ENCODE measurements around the gene PPP1R16B. TPM values are rescaled to one million over a fixed set of nuclear protein-coding genes. Genes with fewer than 3 reads are reported as not detected.
A peak's percentile ranks its signal among the peaks of the same experiment; 100 is the strongest.

Gene PPP1R16B
- total RNA-seq, 1 donor from 2014 or later: 13.0 TPM

GRCh38 chr20:38829296-38829875, 23.9 kb downstream of the PPP1R16B start:
- H3K4me1 ChIP-seq: peaks cover 53% of the 10 kb centered on the region
- DNase-seq (no peak), ATAC-seq (no peak)
- TF ChIP-seq CTCF (IDR thresholded peaks at IDR 0.05): no peak
- no peaks in the 10 kb centered on the region for H3K9me3 ChIP-seq
- no peak overlapping the region for H3K4me3 ChIP-seq
- H3K27ac ChIP-seq: peak overlapping the region; percentile 67
- no peaks in the 10 kb centered on the region for H3K36me3 ChIP-seq
- H3K27me3 ChIP-seq (ENCODE audit: low read depth): no peaks in the 10 kb centered on the region
- intact Hi-C loops (cut with DNase I): no loop called here

GRCh38 chr20:38830356-38830755, 24.9 kb downstream of the PPP1R16B start:
- Histone ChIP-seq H3K27me3 (ENCODE audit: low read depth) (no peaks in the 10 kb centered on the region), H3K4me1 (peaks cover 53% of the 10 kb centered on the region), H3K9me3 (no peaks in the 10 kb centered on the region), H3K36me3 (no peaks in the 10 kb centered on the region), H3K27ac (peak overlapping the region; percentile 67), H3K4me3 (no peak overlapping the region)
- intact Hi-C loops (cut with DNase I): no loop called here
- DNase-seq: no peak
- no peak for TF ChIP-seq CTCF (IDR thresholded peaks at IDR 0.05)
- no peak for ATAC-seq

GRCh38 chr20:38831049-38831691, 25.7 kb downstream of the PPP1R16B start:
- DNase-seq (no peak), ATAC-seq (no peak)
- Histone ChIP-seq H3K27ac (peak overlapping the region; percentile 24), H3K36me3 (no peaks in the 10 kb centered on the region), H3K27me3 (ENCODE audit: low read depth) (no peaks in the 10 kb centered on the region), H3K9me3 (no peaks in the 10 kb centered on the region), H3K4me1 (peaks cover 46% of the 10 kb centered on the region), H3K4me3 (no peak overlapping the region)
- no peak for TF ChIP-seq CTCF (IDR thresholded peaks at IDR 0.05)
- intact Hi-C loops (cut with DNase I): no loop called here

GRCh38 chr20:38831995-38832620, 26.6 kb downstream of the PPP1R16B start:
- no peaks in the 10 kb centered on the region for H3K27me3 ChIP-seq (ENCODE audit: low read depth)
- H3K27ac ChIP-seq: no peak overlapping the region
- intact Hi-C loops (cut with DNase I): no loop called here
- no peaks in the 10 kb centered on the region for H3K9me3 ChIP-seq
- H3K36me3 ChIP-seq: no peaks in the 10 kb centered on the region
- no peak overlapping the region for H3K4me3 ChIP-seq
- TF ChIP-seq CTCF (IDR thresholded peaks at IDR 0.05): no peak
- H3K4me1 ChIP-seq: peaks cover 37% of the 10 kb centered on the region
- ATAC-seq (no peak), DNase-seq (no peak)

GRCh38 chr20:38833154-38833856, 27.8 kb downstream of the PPP1R16B start:
- intact Hi-C loops (cut with DNase I): no loop called here
- Histone ChIP-seq H3K4me1 (peaks cover 25% of the 10 kb centered on the region), H3K9me3 (no peaks in the 10 kb centered on the region), H3K27me3 (ENCODE audit: low read depth) (no peaks in the 10 kb centered on the region), H3K36me3 (no peaks in the 10 kb centered on the region), H3K27ac (no peak overlapping the region), H3K4me3 (no peak overlapping the region)
- ATAC-seq: no peak
- TF ChIP-seq CTCF (IDR thresholded peaks at IDR 0.05): no peak
- DNase-seq: no peak
